Hepatocyte (in vitro differentiated cells): ENCODE results near the gene KCNIP2.

Experiments
- EZH2 ChIP-seq: fragments of 200-600 bp; sonication (generic); IDR thresholded peaks from 2 replicates; pipeline ENCODE4 v1.6.1; 2016; ENCODE audit warnings: antibody characterized with exemption, mild to moderate bottlenecking, borderline replicate concordance
- EZH2phosphoT487 ChIP-seq: fragments of 200-600 bp; sonication (generic); IDR thresholded peaks from one replicate; pipeline ENCODE4 v1.6.1; 2018; ENCODE audit warnings: antibody characterized with exemption, mild to moderate bottlenecking, low read depth, moderate library complexity; ENCODE audit not compliant: unreplicated experiment, severe bottlenecking
- TF ChIP-seq, protein P1 (sequence below): fragments of 200-600 bp; sonication (generic); IDR thresholded peaks from 2 replicates; pipeline ENCODE4 v1.5.1; 2016; ENCODE audit warnings: antibody characterized with exemption, mild to moderate bottlenecking; ENCODE audit not compliant: poor library complexity

DNA sequence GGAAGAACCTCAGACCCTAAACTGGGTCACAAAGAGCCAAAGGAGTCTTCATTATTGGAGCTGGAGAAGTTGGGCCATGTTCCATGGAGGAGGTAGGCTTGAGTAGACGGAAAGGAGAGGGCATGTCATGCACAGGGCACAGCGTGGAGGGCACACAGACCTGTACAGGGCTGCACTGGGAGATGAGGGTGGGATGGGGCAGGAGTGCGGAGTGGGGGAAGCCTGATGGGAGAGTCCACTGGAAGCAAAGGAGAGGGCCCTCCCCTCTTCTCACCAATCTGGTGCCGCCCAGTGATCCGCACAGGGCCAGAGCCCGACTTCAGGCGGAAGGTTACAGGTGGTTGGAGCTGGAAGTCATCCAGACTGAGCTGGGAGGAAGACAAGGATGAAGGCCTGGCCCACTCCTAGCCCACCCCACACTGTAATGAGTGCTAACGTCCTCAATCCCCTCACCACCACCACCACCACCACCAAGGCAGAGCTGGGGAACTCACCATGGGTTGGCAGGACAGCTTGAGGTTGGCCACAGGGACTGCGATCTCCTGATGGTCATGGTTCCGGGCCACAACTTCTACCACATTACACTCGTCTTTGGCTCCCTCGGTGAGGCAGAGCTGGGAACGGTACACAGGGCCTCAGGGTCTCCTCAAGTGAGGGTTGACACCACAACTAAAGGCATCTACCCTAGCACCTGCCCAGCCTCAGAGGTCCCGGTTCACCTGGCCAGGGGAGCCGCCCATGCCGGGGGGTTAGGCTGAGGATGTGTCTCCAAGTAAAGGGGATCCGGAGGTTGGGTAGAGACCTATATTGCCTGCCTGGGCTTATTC lies 61.4 kb downstream of the KCNIP2 start:
- TF ChIP-seq, protein P1, sequence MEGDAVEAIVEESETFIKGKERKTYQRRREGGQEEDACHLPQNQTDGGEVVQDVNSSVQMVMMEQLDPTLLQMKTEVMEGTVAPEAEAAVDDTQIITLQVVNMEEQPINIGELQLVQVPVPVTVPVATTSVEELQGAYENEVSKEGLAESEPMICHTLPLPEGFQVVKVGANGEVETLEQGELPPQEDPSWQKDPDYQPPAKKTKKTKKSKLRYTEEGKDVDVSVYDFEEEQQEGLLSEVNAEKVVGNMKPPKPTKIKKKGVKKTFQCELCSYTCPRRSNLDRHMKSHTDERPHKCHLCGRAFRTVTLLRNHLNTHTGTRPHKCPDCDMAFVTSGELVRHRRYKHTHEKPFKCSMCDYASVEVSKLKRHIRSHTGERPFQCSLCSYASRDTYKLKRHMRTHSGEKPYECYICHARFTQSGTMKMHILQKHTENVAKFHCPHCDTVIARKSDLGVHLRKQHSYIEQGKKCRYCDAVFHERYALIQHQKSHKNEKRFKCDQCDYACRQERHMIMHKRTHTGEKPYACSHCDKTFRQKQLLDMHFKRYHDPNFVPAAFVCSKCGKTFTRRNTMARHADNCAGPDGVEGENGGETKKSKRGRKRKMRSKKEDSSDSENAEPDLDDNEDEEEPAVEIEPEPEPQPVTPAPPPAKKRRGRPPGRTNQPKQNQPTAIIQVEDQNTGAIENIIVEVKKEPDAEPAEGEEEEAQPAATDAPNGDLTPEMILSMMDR = no peak
- no peak for TF ChIP-seq EZH2
- TF ChIP-seq EZH2phosphoT487 = no peak
